ENCODE measurements around the gene MRPL54.

DNA sequence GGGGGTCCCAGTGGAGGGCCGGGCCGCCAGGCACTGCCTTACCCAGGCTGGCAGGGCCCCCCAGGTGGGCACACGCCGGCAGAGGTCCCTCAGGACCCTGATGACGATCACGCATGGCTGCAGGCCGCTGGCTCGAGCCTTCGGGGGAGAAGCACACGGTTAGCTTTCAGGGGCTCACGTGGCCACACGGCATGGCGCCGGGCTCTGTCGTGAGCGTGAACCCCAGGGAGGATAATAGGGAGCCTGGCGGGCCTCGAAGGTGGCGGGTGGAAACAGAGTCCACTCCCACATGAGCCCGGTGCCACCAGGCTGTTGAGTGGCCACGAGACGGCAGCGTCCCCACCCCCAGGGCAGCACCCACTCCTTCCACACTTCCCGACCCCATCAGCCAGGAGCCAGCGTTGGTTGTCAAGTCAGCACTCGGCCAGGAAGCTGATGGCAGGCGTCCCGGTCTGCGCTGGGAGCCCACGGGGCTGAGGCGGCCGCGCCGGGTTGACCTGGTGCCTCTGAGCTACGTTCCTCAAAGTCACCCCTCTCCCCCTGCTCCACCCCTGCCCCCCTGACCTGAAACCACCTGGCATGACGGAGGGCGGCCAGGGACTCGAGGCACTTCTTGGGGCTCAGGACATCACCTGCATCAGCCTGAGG is 48.4 kb downstream of the MRPL54 start:
- TF ChIP-seq CTCF (IDR thresholded peaks at IDR 0.05) (no peak), POLR2AphosphoS5 (IDR thresholded peaks at IDR 0.05) (no peak), POLR2A (IDR thresholded peaks at IDR 0.05) (no peak)
